Measurements from ENCODE around the gene CLDN2. TPM values are rescaled to one million over a fixed set of nuclear protein-coding genes. Genes with fewer than 3 reads are reported as not detected.
"Not testable (repeated sequence)": the region's sequence is repeated elsewhere in the genome, so short reads cannot be mapped to it uniquely, and the experiment has no call there.

Gene CLDN2
- total RNA-seq, 4 donors from 2014 or later = 1.4 TPM; not detected in 3

DNA sequence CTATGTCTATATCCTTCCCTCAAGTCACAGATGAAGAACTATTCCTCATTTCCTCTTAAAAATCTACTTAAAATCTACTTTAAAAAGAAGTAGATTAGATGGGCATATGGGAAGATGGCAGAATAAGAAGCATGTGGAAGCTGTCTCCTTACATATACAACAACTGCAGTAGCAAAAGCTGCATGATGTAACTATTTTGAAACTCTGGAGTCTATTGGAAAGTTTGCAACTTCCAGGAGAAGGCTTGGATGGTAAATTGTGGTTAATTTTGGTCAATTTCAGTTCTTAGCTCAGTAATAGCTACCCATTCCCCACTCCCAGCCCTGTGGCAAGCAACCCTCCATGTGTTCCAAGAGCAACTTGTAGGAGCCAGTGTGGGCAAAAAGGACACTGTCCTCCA, 42.9 kb downstream of the CLDN2 start:
- Histone ChIP-seq H3K27me3 (no peaks in the 10 kb centered on the region), H3K4me1 (no peaks in the 10 kb centered on the region), H3K27ac (no peak overlapping the region), H3K9me3 (no peaks in the 10 kb centered on the region), H3K4me3 (no peak overlapping the region), H3K36me3 (no peaks in the 10 kb centered on the region)
- intact Hi-C loops (cut with DNase I; ENCODE audit: low total_unique reads) = no loop called here
- no peak for DNase-seq
- TF ChIP-seq, protein P1, sequence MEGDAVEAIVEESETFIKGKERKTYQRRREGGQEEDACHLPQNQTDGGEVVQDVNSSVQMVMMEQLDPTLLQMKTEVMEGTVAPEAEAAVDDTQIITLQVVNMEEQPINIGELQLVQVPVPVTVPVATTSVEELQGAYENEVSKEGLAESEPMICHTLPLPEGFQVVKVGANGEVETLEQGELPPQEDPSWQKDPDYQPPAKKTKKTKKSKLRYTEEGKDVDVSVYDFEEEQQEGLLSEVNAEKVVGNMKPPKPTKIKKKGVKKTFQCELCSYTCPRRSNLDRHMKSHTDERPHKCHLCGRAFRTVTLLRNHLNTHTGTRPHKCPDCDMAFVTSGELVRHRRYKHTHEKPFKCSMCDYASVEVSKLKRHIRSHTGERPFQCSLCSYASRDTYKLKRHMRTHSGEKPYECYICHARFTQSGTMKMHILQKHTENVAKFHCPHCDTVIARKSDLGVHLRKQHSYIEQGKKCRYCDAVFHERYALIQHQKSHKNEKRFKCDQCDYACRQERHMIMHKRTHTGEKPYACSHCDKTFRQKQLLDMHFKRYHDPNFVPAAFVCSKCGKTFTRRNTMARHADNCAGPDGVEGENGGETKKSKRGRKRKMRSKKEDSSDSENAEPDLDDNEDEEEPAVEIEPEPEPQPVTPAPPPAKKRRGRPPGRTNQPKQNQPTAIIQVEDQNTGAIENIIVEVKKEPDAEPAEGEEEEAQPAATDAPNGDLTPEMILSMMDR (IDR thresholded peaks at IDR 0.05) = no peak
- TF ChIP-seq POLR2A (IDR thresholded peaks at IDR 0.05) = no peak

DNA sequence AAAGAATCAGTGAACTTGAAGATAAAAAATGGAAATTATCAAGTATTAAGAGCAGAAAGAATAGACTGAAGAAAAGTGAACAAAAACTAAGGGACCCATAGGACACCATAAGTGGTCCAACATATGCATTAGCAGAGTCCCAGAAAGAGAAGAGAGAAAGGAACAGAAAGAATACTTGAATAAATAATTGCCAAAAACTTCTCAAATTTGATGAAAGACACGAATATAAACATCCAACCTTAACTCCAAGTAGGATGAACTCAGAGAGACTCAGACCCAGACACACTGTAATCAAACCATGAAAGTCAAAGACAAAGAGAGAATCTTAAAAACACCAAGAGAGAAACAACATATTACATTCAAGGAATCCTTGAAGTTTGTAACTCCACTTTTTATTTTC, 44.1 kb downstream of the CLDN2 start:
- no peaks in the 10 kb centered on the region for H3K9me3 ChIP-seq
- no peak overlapping the region for H3K27ac ChIP-seq
- intact Hi-C loops (cut with DNase I; ENCODE audit: low total_unique reads) = no loop called here

DNA sequence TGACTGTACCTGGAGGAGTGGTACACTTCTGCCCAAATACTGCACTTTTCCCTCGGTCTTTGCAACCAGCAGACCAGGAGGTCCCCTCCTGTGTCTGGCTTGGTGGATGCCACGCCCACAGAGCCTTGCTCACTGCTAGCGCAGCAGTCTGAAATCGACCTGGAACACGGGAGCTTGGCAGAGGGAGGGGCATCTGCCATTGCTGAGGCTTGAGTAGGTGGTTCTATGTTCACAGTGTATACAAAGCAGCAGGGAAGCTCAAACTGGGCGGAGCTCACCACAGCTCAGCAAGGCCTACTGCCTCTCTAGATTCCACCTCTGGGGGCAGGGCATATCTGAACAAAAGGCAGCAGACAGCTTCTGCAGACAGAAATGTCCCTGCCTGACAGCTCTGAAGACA, 46.3 kb downstream of the CLDN2 start:
- H3K36me3 ChIP-seq; H3K4me1 ChIP-seq; H3K9me3 ChIP-seq; intact Hi-C loops (cut with DNase I; ENCODE audit: low total_unique reads); H3K27me3 ChIP-seq; DNase-seq; H3K4me3 ChIP-seq; H3K27ac ChIP-seq: not testable (repeated sequence)

More for the DNA sequence above, 44.1 kb downstream of the CLDN2 start:
- no peak for DNase-seq
- H3K4me3 ChIP-seq = no peak overlapping the region
- no peaks in the 10 kb centered on the region for H3K27me3 ChIP-seq
- no peak for TF ChIP-seq POLR2A (IDR thresholded peaks at IDR 0.05)
- TF ChIP-seq, protein P1 (IDR thresholded peaks at IDR 0.05) = no peak
- H3K36me3 ChIP-seq = no peaks in the 10 kb centered on the region
- no peaks in the 10 kb centered on the region for H3K4me1 ChIP-seq

DNA sequence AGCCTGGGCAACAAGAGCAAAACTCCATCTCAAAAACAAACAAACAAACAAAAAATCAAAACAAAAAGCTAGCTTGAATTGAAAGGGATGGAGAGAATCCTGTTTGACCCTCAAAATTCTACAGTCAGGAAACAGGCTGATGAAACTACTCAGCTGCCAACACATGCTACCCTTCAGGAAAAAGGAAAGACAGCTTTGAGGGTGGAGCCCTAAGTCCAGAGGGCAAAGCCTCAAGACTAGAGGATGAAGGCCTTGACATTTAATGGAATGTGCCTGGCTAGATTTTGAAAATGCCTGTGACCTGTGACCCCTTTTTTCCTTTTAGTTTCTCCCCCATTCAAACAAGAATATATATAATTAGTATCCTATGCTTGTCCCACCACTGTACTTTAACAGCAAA, 52.7 kb downstream of the CLDN2 start:
- H3K27ac ChIP-seq = no peak overlapping the region
- TF ChIP-seq, protein P1 (IDR thresholded peaks at IDR 0.05) = no peak
- no peak for TF ChIP-seq POLR2A (IDR thresholded peaks at IDR 0.05)
- H3K4me3 ChIP-seq = no peak overlapping the region
- no peaks in the 10 kb centered on the region for H3K27me3 ChIP-seq
- intact Hi-C loops (cut with DNase I; ENCODE audit: low total_unique reads) = no loop called here
- H3K4me1 ChIP-seq = no peaks in the 10 kb centered on the region
- no peaks in the 10 kb centered on the region for H3K9me3 ChIP-seq
- no peaks in the 10 kb centered on the region for H3K36me3 ChIP-seq
- no peak for DNase-seq

DNA sequence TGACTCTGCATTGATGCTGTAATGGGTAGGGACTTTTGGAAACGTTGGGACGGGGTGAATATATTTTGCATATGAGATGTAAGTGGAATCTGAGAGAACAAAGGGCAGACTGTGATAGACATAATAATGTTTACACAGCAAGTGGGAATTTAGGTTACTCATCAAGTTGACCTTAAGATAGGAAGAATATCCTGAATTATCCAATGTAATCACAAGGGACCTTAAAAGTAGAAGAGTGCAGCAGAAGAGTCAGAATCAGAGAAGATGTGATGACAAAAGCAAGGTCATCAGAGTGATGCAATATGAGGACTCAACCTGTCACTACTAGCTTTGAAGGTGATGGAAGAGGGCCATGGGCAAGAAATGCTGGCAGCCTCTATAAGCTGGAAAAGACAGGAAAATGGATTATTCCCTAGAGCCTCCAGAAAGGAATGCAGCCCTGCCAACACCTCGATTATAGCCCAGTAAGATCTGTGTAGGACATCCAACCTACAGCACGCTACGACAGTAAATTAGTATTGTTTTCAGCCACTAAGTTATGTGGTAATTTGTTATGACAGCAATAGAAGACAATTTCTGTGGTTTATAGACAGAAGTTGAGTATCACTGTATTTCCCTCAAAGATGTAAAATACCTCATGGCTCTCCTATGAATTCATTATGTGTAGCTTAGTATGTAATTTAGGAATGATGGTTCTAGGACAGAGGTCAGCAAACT, 53.4 kb downstream of the CLDN2 start:
- intact Hi-C loops (cut with DNase I; ENCODE audit: low total_unique reads) = no loop called here
- no peaks in the 10 kb centered on the region for H3K9me3 ChIP-seq

More for the DNA sequence above, 53.4 kb downstream of the CLDN2 start:
- Histone ChIP-seq H3K36me3 (no peaks in the 10 kb centered on the region), H3K4me1 (no peaks in the 10 kb centered on the region), H3K27ac (no peak overlapping the region), H3K27me3 (no peaks in the 10 kb centered on the region), H3K4me3 (no peak overlapping the region)
- TF ChIP-seq, protein P1 (IDR thresholded peaks at IDR 0.05) = no peak
- no peak for TF ChIP-seq POLR2A (IDR thresholded peaks at IDR 0.05)
- no peak for DNase-seq
